Erythroblast (primary cell): Measurements from ENCODE around the gene CAMSAP2.

ENCODE experiments used
- DNase-seq, 2 experiments: peaks; one replicate each; lab custom pipeline; 2025; lab: John Stamatoyannopoulos, UW
- GATA1 ChIP-seq: IDR thresholded peaks from 2 replicates; pipeline ENCODE4 v1.6.1; 2011; ENCODE audit warnings: low read depth, mild to moderate bottlenecking, control low read depth, low read length, moderate library complexity
- POLR2A ChIP-seq: IDR thresholded peaks from 2 replicates; pipeline ENCODE4 v1.6.1; 2011; ENCODE audit warnings: mild to moderate bottlenecking, low read length

The CAMSAP2 gene

GRCh38 chr1:200867018-200867811, 128.5 kb downstream of the CAMSAP2 start:
- no peak for DNase-seq
- TF ChIP-seq GATA1 (no peak), POLR2A (no peak)

DNA sequence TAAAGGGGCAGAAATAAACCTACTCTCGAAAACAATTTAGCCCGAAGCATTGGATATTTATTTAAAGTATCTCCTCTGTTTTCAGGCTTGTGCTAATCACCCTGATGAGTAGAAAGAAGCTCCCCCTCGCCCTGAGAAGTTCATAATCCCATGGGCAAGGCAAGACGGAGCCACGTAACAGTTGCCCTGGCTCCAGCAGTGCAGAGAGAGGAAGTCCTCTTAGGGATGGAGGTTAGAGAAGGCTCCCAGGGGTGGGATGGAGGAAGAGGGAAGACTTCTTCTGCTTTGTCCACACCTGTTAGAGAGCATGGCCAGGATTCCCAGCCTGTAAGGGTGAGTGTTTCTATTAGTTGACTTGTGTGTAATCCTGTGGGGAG, 130.7 kb downstream of the CAMSAP2 start:
- no peak for TF ChIP-seq GATA1
- TF ChIP-seq POLR2A: no peak
- no peak for DNase-seq

GRCh38 chr1:200869753-200870391, 131.2 kb downstream of the CAMSAP2 start:
- DNase-seq: no peak
- TF ChIP-seq POLR2A (no peak), GATA1 (no peak)

GRCh38 chr1:200872446-200873115, 133.9 kb downstream of the CAMSAP2 start, which contains the start of gene GPR25:
TSS of gene GPR25 (plus strand) at chr1:200872981. CDS start at chr1:200873038, 57 bp downstream.
- DNase-seq: no peak
- TF ChIP-seq POLR2A (no peak), GATA1 (no peak)

DNA sequence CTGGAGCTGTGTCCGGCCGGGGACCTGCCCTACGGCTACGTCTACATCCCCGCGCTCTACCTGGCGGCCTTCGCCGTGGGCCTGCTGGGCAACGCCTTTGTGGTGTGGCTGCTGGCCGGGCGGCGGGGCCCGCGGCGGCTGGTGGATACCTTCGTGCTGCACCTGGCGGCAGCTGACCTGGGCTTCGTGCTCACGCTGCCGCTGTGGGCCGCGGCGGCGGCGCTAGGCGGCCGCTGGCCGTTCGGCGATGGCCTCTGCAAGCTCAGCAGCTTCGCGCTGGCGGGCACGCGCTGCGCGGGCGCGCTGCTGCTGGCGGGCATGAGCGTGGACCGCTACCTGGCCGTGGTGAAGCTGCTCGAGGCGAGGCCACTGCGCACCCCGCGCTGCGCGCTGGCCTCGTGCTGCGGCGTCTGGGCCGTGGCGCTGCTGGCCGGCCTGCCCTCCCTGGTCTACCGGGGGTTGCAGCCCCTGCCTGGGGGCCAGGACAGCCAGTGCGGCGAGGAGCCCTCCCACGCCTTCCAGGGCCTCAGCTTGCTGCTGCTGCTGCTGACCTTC, 134.5 kb downstream of the CAMSAP2 start:
- no peak for DNase-seq
- TF ChIP-seq GATA1 (no peak), POLR2A (no peak)

- TF ChIP-seq GATA1 (no peak), POLR2A (no peak)
- no peak for DNase-seq
Observed at GRCh38 chr1:200873671-200874397, 135.1 kb downstream of the CAMSAP2 start.

GRCh38 chr1:200874694-200875093, 136.0 kb downstream of the CAMSAP2 start:
- TF ChIP-seq POLR2A (no peak), GATA1 (no peak)

GRCh38 chr1:200875416-200875815, 136.7 kb downstream of the CAMSAP2 start:
- TF ChIP-seq POLR2A (no peak), GATA1 (no peak)
- DNase-seq: no peak

More at GRCh38 chr1:200874694-200875093, 136.0 kb downstream of the CAMSAP2 start:
- no peak for DNase-seq

DNA sequence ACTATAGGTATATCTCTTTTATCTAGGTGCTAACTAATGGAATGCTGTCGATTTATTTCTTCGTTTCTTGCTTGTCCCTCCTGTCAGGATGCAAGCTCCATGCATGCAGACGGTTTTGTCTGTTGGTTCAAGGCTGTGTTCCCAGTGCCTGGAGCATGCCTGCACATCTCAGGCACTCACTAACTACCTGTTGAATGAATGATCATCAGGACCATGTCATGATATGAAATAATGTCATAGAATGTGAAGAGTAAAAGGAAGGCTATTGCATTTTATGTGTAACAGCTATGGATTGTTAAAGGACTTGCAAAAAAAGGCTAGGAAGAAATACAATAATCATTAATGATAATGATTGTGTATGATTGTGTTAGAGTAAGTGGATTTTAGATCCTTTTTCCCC, 138.3 kb downstream of the CAMSAP2 start:
- TF ChIP-seq GATA1: no peak
- TF ChIP-seq POLR2A: no peak
- DNase-seq: no peak

DNA sequence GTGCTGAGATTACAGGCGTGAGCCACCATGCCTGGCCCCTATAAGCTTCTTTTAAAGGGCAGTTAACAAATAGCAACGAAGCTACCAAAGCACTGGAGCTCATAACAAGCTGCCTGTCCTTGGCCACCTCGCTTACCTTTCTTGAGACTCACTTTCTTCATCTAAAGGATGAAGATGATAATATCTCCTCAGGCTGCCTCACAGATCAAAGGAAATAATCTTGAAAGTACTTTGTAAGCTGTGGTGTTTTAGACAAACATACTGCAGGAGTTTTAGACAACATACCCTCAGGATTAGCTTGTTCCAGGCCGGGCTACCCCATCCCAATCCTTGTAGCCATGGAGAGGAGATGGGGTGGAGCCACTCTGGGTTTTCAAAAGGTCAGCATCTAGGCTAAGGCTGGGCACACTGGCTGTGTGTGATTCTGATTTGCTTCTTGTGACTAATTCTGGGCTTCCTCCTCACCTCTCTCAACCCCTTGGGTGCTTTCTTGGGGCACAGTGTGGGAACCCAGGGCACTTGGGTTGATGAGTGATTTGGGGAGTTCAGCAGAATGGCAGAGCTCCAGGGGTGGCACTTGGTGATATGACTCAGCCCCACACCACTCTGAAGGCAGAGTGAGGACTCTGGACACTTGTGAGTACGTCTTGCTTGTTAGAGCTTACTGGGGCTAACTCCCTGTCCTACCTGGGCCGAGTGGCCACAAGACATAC, 139.3 kb downstream of the CAMSAP2 start:
- TF ChIP-seq GATA1 (no peak), POLR2A (no peak)
- DNase-seq: no peak

- no peak for DNase-seq
- TF ChIP-seq GATA1 (no peak), POLR2A (no peak)
Observed at GRCh38 chr1:200880212-200880611, 141.5 kb downstream of the CAMSAP2 start.

GRCh38 chr1:200883118-200883517, 144.4 kb downstream of the CAMSAP2 start:
- TF ChIP-seq GATA1 (no peak), POLR2A (no peak)
- no peak for DNase-seq
